GM10847 (cell line): ENCODE results near the gene FJX1.

Experiments used
- POLR2A ChIP-seq: IDR thresholded peaks from 2 replicates; pipeline ENCODE4 v1.6.1; 2011; ENCODE audit not compliant: insufficient read length; ENCODE audit errors: extremely low read depth

The FJX1 gene

DNA sequence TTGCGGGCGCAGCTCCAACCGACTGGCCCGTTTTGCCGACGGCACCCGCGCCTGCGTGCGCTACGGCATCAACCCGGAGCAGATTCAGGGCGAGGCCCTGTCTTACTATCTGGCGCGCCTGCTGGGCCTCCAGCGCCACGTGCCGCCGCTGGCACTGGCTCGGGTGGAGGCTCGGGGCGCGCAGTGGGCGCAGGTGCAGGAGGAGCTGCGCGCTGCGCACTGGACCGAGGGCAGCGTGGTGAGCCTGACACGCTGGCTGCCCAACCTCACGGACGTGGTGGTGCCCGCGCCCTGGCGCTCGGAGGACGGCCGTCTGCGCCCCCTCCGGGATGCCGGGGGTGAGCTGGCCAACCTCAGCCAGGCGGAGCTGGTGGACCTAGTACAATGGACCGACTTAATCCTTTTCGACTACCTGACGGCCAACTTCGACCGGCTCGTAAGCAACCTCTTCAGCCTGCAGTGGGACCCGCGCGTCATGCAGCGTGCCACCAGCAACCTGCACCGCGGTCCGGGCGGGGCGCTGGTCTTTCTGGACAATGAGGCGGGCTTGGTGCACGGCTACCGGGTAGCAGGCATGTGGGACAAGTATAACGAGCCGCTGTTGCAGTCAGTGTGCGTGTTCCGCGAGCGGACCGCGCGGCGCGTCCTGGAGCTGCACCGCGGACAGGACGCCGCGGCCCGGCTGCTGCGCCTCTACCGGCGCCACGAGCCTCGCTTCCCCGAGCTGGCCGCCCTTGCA lies 1.0 kb downstream of the FJX1 start:
- TF ChIP-seq POLR2A: no peak

DNA sequence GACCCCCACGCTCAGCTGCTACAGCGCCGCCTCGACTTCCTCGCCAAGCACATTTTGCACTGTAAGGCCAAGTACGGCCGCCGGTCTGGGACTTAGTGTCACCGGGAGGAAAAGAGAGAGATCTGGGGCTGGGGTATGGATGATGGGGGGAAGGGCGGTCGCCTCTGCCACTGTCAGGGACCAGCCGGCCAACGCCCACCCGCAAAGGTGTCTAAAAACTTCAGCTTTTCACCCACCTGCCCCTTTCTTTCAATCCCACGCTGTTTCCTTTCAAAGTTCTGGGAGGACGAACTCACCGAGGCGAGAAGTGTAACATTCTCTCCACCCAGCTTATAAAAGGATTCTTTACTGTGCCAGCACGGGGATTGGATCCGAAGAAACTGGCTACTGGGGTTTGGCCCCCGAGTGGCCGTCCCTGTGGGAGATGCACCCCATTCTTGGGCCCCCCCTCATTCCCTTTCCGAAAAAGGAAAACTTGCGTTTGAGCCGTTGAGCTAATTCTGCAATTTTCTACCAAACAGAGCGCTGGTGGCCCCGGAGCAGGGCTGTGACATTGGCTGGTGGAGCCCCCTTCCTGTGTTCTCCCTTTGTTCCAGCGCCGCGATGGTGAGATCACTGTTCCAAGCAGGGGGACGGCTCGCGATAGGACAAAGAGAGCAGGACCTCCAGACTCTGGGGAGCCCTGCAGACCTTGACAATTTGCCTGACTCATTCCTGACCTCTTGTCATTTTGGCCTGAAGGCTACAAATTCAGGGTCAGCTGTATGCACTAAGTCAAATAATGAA lies 1.8 kb downstream of the FJX1 start:
- TF ChIP-seq POLR2A: no peak

DNA sequence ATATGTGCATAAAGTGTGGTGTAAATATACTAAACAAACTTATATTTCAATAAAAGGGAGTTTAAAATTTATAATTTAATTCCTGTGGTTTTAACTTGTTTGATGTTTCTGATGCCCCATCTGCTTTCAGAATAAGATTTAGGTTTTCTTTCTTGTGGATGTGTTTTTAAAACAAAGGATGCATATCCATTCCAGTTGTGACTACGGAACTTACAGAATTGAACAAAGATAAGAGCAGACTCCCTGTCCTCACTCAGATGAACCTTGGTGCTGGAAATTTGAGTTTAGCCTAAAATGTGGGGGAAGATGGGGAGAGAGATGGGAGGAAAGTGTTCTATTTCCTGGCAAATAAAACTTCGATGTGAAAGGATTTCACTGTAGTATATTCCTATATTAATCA lies 2.5 kb downstream of the FJX1 start:
- TF ChIP-seq POLR2A: no peak

DNA sequence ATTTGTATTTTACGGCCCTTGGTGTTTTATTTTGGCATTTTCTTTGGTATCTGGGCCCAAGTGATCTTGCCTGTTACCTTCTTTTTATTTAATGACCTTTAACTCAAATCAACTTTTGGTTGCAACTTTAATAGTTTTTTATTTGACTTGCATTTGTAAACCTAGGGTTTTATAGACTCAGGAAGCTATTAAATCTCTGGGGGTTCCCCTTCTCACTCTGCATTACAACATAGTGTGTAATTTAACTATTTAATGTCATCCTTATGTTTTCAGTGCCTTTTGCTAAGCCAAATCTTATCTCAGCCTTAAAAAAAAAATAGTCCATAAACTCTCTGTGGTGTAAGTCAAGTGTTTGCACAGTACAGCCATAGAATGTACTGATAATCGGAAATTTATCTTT lies 3.4 kb downstream of the FJX1 start:
- TF ChIP-seq POLR2A: no peak

DNA sequence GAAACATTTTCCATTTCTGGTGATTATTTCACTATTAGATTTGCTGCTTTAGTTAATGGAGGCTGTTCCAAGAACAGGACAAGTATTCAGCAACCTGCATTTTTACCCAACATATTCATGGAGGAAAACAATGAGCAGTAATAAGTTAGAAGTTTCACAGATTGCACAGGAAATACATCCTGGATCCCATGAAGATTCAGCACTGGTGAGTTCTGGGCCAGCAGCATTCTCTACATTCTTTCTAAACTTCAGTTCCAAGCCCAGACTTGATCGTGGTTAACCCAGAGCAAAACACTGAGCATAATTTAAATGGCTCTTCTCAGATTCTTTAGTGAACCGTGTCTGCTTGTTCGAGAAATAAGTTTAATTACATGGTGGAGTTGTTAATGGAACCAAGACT lies 3.8 kb downstream of the FJX1 start:
- no peak for TF ChIP-seq POLR2A

DNA sequence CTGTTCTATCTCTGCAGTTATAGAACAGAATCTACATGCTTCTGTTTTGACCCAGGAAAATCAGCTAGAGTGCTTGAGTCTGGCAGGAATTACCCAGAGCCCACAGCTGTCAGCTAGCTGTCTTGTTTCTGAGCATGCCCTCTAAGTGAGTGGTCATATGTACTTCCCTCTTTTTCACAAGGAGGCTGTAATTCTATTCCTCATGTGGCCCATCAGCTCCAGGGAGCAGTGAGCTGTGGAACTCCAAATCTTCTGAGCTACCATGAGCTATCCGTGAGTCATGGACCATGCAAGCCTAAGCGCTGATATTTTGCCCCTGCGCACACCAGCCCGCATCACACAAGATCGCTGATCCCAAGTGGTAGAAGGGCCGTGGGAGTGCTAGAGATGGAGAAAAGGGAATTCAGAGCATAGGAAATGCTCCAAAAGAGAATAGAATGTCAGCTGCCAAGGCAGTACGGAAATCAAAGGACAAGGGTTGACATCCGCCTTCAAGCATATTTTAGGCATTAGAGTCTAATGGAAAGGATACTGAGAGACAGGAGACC lies 5.4 kb downstream of the FJX1 start:
- no peak for TF ChIP-seq POLR2A

DNA sequence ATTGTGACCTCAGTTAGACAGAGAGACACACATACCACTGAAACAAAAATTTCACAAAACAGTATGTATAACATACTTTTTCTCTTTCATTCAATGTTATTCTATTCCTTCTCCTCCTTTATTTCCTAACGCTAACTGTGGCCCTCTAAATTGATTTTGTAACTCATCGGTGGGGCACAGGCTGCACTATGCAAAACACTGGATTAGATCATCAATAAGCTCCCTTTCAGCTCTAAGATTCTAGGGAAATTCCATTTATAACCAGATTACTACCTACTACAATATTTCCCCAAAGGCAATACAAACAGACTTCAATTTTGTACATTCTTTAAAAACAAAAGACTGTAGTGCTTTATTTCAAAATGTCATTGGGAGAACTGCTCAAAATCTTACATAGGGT lies 6.1 kb downstream of the FJX1 start:
- TF ChIP-seq POLR2A: no peak

DNA sequence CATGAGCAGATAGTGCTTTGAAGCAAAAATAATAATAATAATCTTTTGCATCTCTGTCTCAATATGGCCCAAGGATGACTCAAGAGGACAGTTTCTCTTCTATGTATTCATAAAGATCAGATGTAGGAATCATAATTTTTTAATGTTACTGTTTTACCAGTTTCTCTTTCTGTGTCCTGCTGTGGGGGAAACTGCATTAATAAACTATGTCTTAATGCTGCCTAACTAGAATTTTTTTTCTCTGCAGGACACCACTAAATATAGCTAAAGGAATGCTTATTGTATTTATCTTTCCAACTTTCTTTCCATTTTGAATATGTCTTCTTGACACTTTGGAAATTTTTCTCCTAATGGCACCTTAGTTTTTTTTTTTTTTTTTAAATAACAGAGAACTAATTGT lies 6.5 kb downstream of the FJX1 start:
- TF ChIP-seq POLR2A: no peak

DNA sequence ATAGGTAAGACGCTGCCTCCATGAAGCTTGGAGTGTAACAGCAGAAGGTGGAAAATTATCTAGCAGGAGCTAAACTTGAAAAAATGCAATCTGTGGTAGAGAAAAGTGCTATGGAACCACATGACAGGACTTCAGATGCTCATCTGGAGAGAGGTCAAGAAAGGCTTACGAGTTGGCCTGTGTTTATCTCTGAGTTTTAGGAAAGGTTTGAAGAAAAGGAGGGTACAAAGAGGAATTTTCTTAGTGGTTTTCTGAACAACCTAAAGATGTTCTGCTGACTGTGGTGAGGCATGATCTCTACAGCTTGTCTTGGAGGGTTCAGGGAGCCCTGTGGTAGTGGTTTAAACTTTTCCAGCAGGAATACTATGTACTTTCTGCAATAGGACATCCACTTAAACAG lies 8.2 kb downstream of the FJX1 start:
- TF ChIP-seq POLR2A: no peak

DNA sequence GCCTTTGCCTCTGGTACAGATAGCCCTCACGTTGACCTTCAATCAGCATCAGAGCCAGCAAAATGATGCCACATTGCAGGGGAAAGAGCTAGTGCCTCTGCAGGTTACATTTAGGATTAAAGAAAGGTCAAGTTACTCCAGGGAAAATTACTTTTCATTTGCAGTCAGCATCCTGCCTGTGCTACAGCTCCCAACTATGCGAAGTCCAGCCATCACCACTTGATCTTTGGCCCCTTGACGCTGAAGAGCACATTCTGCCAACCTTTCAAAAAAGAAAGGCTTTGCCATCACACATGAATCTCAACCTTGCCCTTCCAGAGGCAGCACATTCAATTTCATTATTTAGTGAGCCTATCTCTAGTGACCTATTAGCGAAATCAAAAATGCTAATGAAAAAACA lies 11.3 kb downstream of the FJX1 start:
- no peak for TF ChIP-seq POLR2A

DNA sequence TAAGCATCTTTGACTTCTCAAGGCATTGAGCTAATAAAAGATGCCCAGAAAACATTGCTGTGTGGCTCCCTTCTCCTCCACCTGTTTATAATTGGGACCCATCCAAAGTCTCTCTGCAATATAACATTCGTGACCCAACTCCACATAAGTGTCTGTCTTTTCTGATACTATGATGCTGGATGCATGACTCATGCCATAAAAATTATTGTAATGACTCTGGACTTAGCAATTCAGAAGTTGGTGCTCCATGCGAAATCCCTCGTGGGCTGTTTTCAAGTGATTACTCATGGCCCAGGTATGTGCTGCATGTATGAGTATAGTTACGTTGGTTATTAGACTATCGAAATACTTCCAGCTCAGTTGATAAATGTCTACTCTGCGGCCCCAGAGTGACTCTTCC lies 11.7 kb downstream of the FJX1 start:
- no peak for TF ChIP-seq POLR2A

DNA sequence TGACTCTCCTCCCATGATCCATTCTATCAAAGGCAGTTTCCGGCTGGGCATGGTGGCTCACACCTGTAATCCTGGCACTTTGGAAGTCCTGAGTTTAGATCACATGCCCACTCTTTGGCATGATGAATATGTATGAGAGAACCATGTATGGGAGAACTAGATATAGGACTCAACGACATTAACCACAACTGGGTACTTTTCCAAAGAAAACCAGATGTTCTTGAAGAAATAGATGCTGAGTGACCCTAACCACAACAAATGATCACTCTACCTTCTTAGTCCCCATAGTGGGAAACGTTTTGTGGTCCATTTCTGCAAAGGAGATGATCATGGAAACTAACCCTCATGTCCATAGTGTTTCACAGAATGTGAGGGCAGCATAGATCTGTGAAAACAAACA lies 13.6 kb downstream of the FJX1 start:
- TF ChIP-seq POLR2A: no peak

DNA sequence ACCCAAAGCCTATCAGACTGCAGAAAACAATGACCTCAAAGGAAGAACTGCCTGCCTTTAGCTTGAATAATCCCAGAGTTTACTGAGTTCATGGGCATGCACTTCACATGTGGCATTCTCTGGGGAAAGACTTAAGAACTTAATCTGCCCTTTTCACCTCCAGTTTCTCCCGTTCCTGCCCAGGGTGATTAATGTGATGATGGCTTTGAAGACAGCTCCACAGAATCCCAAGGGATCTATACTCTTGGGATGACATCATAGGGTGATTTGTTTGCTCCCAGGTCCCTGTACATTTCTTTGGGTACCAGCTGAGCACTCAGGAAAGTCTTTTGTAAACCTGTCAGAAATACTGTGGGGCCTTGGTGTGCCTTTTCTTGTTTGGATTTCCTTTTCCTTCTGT lies 14.0 kb downstream of the FJX1 start:
- no peak for TF ChIP-seq POLR2A

DNA sequence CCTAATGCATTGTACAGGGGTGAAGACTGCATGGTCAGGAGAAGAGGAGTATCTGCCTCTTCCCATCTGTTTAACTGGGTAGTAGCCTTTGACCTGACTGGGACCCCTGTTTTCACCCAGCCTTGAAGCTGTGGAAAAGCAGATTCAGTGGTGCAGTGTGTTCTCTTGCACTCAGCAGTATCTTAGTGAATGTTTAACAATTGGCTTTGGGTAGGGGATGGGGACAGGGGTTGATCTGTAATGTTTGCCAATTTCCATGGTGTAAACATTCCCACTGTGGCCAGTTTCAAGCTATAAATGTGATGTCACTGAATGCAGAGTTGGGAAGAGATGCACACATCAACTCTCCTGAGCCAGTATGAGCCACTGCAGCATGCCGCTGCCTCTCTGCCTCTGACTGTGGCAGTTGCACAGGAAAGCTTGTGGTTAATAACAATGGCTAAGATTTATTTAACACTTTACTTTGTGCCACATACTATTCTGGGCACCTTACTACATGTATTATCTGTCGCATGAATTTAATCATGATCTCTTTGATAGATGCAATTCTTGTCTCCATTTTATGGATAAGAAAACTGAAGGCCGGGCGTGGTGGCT lies 15.7 kb downstream of the FJX1 start:
- no peak for TF ChIP-seq POLR2A

DNA sequence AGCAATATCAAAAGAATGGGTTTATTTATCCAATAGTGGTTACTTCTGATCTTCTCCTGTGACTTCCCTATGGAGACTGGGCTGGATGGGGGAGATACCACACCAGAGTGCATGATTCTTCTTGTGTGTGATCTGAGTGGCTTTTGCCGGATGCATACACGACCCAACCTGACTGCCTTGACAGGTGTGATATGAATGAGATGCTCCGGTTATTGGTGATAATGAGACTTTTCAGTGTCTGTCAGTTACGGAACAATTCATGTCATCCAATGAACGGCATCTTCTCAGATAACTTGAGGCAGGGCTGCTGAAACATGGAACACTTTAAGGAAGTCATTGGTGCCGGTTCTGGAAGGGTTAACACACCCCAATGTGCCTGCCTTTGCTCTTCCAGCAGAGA lies 17.7 kb downstream of the FJX1 start:
- TF ChIP-seq POLR2A: no peak

DNA sequence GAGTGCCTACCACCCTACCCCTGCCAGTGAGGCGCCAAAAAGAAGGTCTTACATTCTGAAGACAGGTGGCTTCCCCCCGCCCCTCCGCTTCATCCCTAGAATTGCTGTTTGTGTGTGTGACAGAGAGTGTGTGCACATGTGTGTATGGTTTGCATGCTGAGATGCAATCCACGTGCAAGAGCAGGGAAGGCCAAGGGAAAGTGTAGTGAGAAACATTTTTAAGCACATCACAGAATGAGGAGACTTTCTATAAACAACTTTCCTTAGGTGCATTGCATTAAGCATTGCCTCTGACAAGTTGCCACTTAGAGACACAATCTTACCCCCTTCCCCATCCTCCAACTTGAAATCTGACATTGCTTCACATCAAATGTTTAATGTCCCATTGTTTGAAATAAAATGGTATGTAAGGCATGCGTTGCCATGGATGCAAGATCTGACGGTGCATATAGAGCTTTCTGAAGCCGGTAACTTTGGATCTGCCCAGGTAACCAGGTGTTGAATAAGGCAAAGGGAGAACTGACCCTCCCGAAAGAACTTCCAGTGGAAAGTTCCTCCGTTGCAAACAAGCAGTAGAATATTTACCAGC lies 21.4 kb downstream of the FJX1 start:
- TF ChIP-seq POLR2A: no peak
